ENCODE data around the gene GABARAP.

GABARAP gene

GRCh38 chr17:7284911-7285310, 42.7 kb upstream of the GABARAP start:
- H3K27ac ChIP-seq, result no peak overlapping the region
- TF ChIP-seq CTCF (IDR thresholded peaks at IDR 0.05), result no peak
- peaks cover 100% of the 10 kb centered on the region for H3K27me3 ChIP-seq
- peaks cover 14 to 24% of the 10 kb centered on the region in 2 experiments for H3K4me1 ChIP-seq (ENCODE audit: control insufficient read depth in 1 of 2, insufficient read depth in 1 of 2, low read depth in 1 of 2, low read length in 1 of 2)
- H3K36me3 ChIP-seq, result no peaks in the 10 kb centered on the region
- no peak overlapping the region for H3K4me3 ChIP-seq (ENCODE audit: low read depth in 1 of 2, low read length in 1 of 2)
- no peaks in the 10 kb centered on the region for H3K9me3 ChIP-seq

- H3K27me3 ChIP-seq, result peaks cover 98% of the 10 kb centered on the region
- peaks cover 14 to 24% of the 10 kb centered on the region in 2 experiments for H3K4me1 ChIP-seq (ENCODE audit: control insufficient read depth in 1 of 2, insufficient read depth in 1 of 2, low read depth in 1 of 2, low read length in 1 of 2)
- no peak overlapping the region for H3K27ac ChIP-seq
- TF ChIP-seq CTCF (IDR thresholded peaks at IDR 0.05), result no peak
- no peaks in the 10 kb centered on the region for H3K9me3 ChIP-seq
- H3K36me3 ChIP-seq, result no peaks in the 10 kb centered on the region
- no peak overlapping the region for H3K4me3 ChIP-seq (ENCODE audit: low read depth in 1 of 2, low read length in 1 of 2)
These were observed 41.4 kb upstream of the GABARAP start for GRCh38 chr17:7283471-7284216.

- no peaks in the 10 kb centered on the region for H3K36me3 ChIP-seq
- H3K4me3 ChIP-seq (ENCODE audit: low read depth in 1 of 2, low read length in 1 of 2), result no peak overlapping the region
- no peaks in the 10 kb centered on the region for H3K9me3 ChIP-seq
- peaks cover 94% of the 10 kb centered on the region for H3K27me3 ChIP-seq
- no peak for TF ChIP-seq CTCF (IDR thresholded peaks at IDR 0.05)
- H3K27ac ChIP-seq, result no peak overlapping the region
- H3K4me1 ChIP-seq (ENCODE audit: control insufficient read depth in 1 of 2, insufficient read depth in 1 of 2, low read depth in 1 of 2, low read length in 1 of 2), result peaks cover 14 to 24% of the 10 kb centered on the region in 2 experiments
These were observed 40.6 kb upstream of the GABARAP start for GRCh38 chr17:7282752-7283321.

- TF ChIP-seq CTCF (IDR thresholded peaks at IDR 0.05), result no peak
- no peaks in the 10 kb centered on the region for H3K36me3 ChIP-seq
- H3K4me1 ChIP-seq (ENCODE audit: control insufficient read depth in 1 of 2, insufficient read depth in 1 of 2, low read depth in 1 of 2, low read length in 1 of 2), result peaks cover 14 to 24% of the 10 kb centered on the region in 2 experiments
- H3K4me3 ChIP-seq (ENCODE audit: low read depth in 1 of 2, low read length in 1 of 2), result peak overlapping the region in 1 of 2 experiments; percentile 56
- H3K9me3 ChIP-seq, result no peaks in the 10 kb centered on the region
- no peak overlapping the region for H3K27ac ChIP-seq
- peaks cover 91% of the 10 kb centered on the region for H3K27me3 ChIP-seq
These were observed 39.9 kb upstream of the GABARAP start for GRCh38 chr17:7281953-7282751.

GRCh38 chr17:7281074-7281952, 39.1 kb upstream of the GABARAP start, which contains the start of gene SLC2A4:
Gene SLC2A4, plus strand, starts transcription at chr17:7281718. Its CDS starts 217 bp downstream, at chr17:7281935.
- Histone ChIP-seq H3K27ac (no peak within 1 kb of the TSS), H3K27me3 (peaks cover 83% of the 10 kb centered on the region), H3K4me1 (ENCODE audit: control insufficient read depth in 1 of 2, insufficient read depth in 1 of 2, low read depth in 1 of 2, low read length in 1 of 2) (peaks cover 14 to 24% of the 10 kb centered on the region in 2 experiments), H3K36me3 (no peaks in the 10 kb centered on the region), H3K9me3 (no peaks in the 10 kb centered on the region), H3K4me3 (ENCODE audit: low read depth in 1 of 2, low read length in 1 of 2) (peak within 1 kb of the TSS; percentile 20 to 56)
- TF ChIP-seq CTCF (IDR thresholded peaks at IDR 0.05), result no peak

Data from neutrophil (primary cell).